Measurements from ENCODE around the gene ABHD12B.

ABHD12B gene

DNA sequence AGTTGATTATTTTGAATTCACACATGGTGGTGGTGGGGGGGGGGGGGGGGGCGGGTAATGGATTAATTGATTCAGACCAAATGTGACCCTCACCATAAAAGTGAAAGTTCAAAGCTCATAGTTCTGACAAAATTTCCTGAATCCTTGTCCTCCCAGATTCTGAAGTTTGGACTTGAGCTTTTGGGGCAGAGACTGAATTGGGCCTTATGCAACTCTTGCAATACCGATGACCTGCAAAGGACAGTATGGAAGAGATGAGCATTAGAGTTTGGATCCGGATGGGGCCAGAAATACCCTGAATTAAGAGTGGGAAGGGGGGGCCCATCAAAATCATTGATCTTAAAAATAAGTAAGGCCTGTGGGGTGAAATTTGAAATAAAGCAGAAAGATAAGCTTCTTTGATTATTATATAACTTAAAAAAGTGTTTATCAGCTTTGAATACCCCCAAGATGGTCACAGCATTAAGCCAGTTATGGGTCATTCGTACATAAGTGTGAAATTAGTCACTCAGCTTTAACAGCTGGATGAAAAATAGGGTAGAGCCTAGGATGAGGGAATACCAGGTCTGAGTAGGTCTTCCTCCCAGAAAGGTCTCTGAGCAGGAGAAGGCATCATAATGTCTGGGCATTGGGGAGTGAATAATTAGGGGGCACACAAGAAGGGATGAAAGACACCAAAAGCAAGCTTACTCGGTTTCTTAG is 74.5 kb downstream of the ABHD12B start:
- TF ChIP-seq, protein P1, sequence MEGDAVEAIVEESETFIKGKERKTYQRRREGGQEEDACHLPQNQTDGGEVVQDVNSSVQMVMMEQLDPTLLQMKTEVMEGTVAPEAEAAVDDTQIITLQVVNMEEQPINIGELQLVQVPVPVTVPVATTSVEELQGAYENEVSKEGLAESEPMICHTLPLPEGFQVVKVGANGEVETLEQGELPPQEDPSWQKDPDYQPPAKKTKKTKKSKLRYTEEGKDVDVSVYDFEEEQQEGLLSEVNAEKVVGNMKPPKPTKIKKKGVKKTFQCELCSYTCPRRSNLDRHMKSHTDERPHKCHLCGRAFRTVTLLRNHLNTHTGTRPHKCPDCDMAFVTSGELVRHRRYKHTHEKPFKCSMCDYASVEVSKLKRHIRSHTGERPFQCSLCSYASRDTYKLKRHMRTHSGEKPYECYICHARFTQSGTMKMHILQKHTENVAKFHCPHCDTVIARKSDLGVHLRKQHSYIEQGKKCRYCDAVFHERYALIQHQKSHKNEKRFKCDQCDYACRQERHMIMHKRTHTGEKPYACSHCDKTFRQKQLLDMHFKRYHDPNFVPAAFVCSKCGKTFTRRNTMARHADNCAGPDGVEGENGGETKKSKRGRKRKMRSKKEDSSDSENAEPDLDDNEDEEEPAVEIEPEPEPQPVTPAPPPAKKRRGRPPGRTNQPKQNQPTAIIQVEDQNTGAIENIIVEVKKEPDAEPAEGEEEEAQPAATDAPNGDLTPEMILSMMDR (conservative IDR thresholded peaks at IDR 0.05; ENCODE audit: low read depth, low read length): no peak
- no peak overlapping the region for H3K4me3 ChIP-seq (ENCODE audit: low read length)
- DNase-seq (ENCODE audit: low read depth): no peak

DNA sequence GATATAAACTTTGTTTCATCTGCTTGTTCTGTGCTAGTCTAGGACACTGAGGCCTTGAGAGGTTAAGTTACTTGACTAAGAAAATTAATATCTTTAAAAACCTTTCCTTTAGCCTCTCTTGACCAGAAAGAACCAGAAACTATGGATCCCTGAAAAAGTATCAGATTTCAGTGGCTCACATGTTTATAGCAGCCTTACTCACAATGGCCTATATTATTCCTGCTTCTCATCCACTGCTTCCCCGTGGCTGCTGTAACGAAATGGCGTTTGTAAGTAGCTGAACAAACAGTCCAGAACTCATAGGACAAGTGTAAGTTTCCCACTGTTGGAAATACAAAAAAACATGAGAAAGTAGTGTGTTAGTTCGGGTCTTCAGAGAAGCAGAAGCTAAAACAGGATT is 75.6 kb downstream of the ABHD12B start:
- no peak for DNase-seq (ENCODE audit: low read depth)
- no peak overlapping the region for H3K4me3 ChIP-seq (ENCODE audit: low read length)
- TF ChIP-seq, protein P1 (conservative IDR thresholded peaks at IDR 0.05; ENCODE audit: low read depth, low read length): no peak

DNA sequence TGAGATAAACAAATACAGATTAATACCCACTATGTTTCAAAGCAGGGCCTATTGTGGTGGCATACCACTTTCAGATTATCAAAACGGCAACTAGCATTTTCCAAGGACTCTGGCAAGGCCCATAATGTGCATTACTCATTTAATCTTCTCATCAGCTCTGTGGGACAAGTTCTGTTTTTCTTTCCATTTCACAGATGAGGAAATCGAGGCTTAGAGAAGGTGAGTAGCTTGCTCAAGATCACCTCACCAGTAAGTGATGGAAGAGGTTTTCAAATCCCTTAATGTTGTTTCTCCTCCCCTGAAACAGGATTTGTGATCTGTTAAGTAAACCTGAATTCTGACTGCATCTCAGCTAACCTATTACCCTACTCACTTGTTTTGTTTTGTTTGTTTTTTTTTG is 76.4 kb downstream of the ABHD12B start:
- TF ChIP-seq, protein P1 (conservative IDR thresholded peaks at IDR 0.05; ENCODE audit: low read depth, low read length): no peak
- no peak overlapping the region for H3K4me3 ChIP-seq (ENCODE audit: low read length)
- no peak for DNase-seq (ENCODE audit: low read depth)

DNA sequence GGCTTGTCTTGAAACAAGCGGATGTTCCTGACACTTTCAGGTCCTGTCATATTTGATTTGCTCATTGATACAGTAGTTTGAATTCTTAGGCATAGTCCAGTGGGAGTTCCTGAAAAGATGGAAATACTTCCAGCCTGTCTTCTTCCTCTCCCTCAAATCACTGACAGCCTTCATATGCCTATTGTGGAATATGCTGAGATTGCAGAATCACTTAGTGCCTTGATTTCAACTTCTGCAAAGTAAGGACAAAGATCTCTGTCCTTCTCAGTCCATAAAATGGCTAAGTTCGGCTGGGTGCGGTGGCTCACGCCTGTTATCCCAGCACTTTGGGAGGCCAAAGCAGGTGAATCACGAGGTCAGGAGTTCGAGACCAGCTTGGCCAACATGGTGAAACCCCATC is 79.2 kb downstream of the ABHD12B start:
- no peak overlapping the region for H3K4me3 ChIP-seq (ENCODE audit: low read length)
- TF ChIP-seq, protein P1 (conservative IDR thresholded peaks at IDR 0.05; ENCODE audit: low read depth, low read length): no peak
- DNase-seq (ENCODE audit: low read depth): no peak

DNA sequence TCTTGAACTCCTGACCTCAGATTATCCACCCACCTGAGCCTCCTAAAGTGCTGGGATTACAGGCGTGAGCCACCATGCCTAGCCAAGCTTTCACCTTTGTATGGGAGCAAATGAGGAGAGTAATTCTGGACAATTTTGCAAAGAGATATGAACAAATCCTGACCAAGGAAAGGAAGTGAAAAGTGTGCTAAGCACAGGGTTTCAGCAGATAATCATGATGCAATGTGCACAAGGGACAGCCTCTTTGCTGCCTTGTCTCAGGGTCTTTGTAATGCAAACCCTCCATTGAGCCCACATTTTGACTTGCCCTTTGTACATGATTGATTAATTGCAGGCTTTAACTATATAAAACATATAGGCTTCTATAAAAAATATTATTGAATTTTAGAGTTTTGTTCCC is 81.6 kb downstream of the ABHD12B start:
- DNase-seq (ENCODE audit: low read depth): no peak
- TF ChIP-seq, protein P1 (conservative IDR thresholded peaks at IDR 0.05; ENCODE audit: low read depth, low read length): no peak
- H3K4me3 ChIP-seq (ENCODE audit: low read length): no peak overlapping the region
